ENCODE data around the gene USP31.

The USP31 gene

GRCh38 chr16:23092072-23092800, 57.0 kb downstream of the USP31 start:
- DNase-seq = no peak

GRCh38 chr16:23089111-23089510, 60.1 kb downstream of the USP31 start:
- DNase-seq = no peak

DNA sequence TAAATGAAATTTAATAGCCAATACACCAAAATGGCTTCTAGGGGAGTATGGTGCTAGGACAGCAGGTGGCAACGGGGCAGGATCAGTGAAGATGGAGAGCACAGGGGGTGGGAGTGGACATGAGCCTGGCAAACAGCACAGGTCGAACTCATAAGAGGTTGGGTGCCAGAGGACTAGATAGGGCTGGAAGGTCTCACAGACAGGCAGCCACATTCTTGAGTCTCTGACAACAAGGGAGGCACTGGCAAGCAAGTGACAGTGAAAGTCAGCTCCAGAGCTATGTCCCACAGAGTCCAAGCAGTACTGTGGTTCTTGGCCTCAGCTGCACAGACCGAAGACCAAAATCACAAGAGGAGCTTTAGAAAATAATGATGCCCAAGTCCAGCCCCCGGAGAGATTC, 61.2 kb downstream of the USP31 start:
- DNase-seq = no peak

GRCh38 chr16:23085949-23086348, 63.3 kb downstream of the USP31 start:
- DNase-seq = no peak

GRCh38 chr16:23082161-23082788, 67.0 kb downstream of the USP31 start:
- DNase-seq = no peak

- peak; percentile 66 for DNase-seq
Observed at GRCh38 chr16:23081675-23082119, 67.6 kb downstream of the USP31 start.

DNA sequence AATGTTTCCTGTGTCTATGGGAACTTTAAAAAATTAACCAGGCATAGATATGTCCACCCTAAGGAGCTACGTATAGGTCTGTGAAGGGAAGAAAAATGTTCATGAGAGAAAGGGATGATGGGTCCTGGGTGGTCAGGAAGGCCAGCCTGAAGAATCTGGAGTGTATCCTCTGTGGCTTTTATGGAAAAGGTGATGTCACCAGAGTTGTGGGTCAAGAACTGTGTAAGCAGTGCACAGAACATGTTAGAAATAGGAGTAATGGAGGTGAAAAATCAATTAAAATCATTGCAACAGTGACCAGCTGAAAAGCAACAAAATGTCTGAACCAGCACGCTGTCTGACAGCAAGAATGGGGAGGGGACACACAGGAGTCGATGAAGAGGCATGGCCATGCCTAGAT, 68.5 kb downstream of the USP31 start:
- no peak for DNase-seq

DNA sequence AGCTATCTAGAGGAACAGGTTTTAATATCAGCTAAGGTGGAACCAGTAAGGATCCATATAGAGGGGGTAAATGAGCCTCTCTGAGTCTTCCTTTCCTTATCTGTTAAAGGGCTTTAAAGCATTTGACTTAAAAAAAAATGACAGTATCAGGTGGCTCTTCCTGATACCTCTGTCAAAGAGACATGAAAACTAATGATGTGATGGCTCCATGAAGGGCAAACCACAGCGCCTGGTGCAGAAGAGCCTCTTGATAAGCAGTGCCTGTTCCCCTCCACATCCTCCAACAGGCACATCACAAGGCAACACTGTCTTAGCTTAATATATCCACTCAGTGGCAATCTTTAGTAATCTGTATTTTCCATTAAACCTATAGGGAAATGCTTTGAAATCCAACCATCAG, 68.9 kb downstream of the USP31 start:
- DNase-seq = no peak

DNA sequence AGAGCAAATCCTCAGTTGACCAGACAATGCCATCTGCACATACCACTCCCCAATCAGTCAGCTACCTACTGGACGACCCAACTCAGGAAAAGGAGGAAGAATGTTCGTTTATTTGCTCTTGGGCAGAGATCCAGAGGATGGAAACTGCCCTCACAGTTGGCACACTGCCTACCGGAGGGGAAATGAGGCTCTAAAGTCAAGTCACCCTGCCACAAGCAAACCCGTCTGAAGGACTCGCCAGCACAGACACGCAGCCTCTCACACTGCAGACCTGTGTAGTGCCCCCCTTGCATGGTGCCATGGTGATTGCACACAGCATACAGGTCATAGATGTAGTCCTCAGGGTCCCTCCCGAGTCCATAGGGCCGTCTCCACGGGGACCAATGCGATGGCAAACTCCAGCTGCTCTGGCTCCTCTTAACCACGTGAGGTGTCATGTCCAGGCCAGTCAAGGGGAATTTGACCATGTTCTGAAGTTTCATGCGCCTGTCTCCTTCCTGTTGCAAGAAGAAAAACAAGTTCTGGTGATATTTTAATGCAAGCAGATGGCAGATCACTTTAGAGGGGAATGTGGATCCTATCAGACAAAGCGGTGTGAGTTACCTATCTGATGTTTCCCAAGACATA, 69.5 kb downstream of the USP31 start:
- no peak for DNase-seq

- no peak for DNase-seq
Observed at GRCh38 chr16:23074423-23074822, 74.8 kb downstream of the USP31 start.

GRCh38 chr16:23072769-23073549, 76.3 kb downstream of the USP31 start:
- DNase-seq = peak; percentile 58

DNA sequence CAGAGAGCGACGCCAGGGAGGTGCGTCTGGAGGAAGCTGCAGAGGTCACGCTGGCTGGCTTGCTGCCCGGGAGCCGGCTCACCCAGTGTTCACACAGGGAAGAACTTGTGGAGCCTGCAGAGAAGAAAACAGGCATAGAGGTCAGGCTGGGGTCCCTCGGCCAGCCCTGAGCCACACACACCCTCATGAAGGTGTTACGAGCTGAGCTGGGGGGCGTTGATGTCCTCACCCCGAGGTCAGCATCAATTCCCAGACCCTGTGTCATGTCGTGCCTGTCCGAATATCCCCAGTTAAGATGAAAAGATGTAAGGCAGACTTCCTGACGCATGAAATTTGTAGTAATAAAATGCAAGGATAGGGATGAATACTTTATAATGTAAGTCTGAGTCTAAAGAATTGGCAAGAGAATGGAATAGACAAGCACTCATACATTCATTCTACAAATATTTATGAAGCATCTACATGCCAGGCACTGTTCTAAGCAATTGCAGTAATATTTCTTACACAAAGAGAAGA, 77.1 kb downstream of the USP31 start:
- peak; percentile 46 for DNase-seq

DNA sequence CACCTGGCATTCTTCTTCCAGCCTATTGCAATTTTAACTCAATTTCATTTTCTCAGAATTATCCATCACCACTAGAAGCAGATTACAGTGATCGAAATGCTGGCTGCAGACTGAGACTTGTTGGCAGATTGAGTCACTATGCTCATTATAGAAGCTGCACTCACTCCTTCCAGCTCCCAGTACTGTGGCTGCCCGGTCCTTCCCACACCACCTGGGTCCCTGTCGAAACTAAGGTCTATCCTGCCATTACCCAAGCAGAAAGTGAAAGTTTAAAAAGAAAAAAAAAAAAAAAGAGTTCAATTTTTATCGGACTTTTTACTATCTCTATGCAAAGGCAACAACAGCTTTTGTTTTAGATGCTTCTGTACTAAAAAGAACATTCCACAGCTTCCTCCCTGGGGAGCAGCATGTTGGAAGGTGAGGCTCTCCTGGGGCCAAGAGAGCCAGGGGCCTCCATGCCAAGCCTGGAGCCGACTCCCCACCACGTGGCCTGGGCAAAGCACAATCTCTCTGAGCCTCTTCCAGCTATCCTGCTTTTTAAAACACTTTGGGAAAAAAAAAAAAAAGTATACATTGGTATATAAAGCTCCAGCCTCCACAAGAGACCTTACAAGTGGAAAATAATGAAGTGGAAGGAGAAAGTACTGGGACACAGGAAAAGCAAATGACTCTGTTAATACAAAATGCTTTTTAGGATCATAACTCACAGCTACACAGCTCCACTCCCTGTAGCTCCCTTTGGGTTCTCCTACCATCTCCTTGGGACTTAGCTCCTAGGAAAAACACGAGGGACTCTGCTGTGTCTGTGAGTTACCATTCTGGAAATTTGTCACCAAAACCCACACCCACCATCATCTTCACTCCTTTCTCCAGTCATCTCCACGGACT, 77.8 kb downstream of the USP31 start:
- peak; percentile 10 for DNase-seq

GRCh38 chr16:23069844-23070243, 79.4 kb downstream of the USP31 start:
- no peak for DNase-seq

- no peak for DNase-seq
Observed at GRCh38 chr16:23068079-23068736, 81.0 kb downstream of the USP31 start.

DNA sequence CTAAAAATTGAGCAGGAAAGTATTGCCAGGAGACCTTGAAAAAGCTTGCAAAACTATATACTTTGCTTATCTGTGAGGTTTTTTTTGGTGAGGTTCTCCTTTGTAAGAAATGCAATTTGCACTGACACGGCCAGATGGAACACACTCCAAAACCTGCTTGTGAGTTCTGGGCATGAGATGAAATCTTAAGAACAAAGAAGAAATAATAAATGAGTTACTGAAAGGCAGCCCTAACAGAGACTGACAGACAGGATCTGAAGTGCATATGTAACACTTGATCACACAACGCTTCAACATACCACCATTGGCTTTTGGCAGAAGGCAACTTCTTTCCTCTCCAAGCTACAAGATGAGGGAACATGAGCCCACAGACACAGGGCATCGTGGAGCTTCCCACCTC, 82.6 kb downstream of the USP31 start:
- no peak for DNase-seq

- no peak for DNase-seq
Observed at GRCh38 chr16:23064639-23065038, 84.6 kb downstream of the USP31 start.

GRCh38 chr16:23062524-23062923, 86.7 kb downstream of the USP31 start:
- DNase-seq = no peak

DNA sequence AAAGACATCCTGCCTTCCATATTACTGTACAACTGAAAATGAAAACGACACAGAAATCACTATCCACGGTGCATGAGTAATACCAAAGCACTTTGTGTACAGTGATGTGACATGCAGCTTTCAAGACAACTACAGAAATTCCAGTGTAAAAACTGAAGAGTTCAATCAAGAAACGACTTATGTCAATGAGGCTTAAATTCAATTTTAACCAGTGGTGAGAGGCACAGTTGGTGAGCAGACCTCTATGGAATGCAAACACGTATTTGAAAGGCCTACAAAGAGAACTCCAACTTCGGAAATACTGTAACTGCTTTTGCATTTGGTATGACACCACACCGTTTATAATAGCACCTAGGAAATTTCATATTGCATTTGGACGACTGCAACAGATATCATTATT, 87.6 kb downstream of the USP31 start:
- DNase-seq = peak; percentile 42

GRCh38 chr16:23060458-23061320, 88.6 kb downstream of the USP31 start:
- DNase-seq = peak; percentile 66
